Endothelial cell of umbilical vein (primary cell): ENCODE results near the gene GTF2H1. TPM values are rescaled to one million over a fixed set of nuclear protein-coding genes. Genes with fewer than 3 reads are reported as not detected.

Experiments
- BruUV-seq: library from RNA; stranded (reverse); fragments of 400-500 nt; replicated peaks from 2 replicates; lab custom pipeline; 2021; lab: Mats Ljungman, UMichigan
- CTCF ChIA-PET: fragments of 300-600, 350-600 bp; sonication (Branson Sonifier 250); formaldehyde crosslinking; loops from one replicate; lab custom pipeline; 2021; ENCODE audit warnings: antibody characterized with exemption, inconsistent platforms; lab: Charles Lee
- POLR2A ChIA-PET: fragments of 300-600, 350-600 bp; sonication (Branson Sonifier 250); formaldehyde crosslinking; loops from one replicate; lab custom pipeline; 2021; ENCODE audit warnings: antibody characterized with exemption, inconsistent platforms; lab: Charles Lee
- DNase-seq: peaks from one replicate; pipeline ENCODE4 v3.0.0-alpha.2; 2011; ENCODE audit warnings: low read depth, low spot score
- FAIRE-seq: peaks from 2 replicates; lab custom pipeline; 2011; peaks lifted over from hg19 to GRCh38; lab: Jason Lieb, UNC
- H2AFZ ChIP-seq: 2 replicates; pipeline ENCODE4 v1.6.0; 2012; ENCODE audit warnings: low read depth, low read length, control low read depth, inconsistent platforms
- H3K27ac ChIP-seq: 2 replicates; pipeline ENCODE4 v1.5.1; 2011; ENCODE audit warnings: low read depth, mild to moderate bottlenecking, control low read depth, low read length, moderate library complexity; ENCODE audit not compliant: insufficient read depth
- H3K27me3 ChIP-seq, 2 experiments: 2 replicates each; pipeline versions ENCODE4 v1.6.0 to v1.6.1; 2011; ENCODE audit warnings: low read length in 2 of 2, mixed read lengths in 1 of 2; ENCODE audit not compliant: control insufficient read depth in 2 of 2, insufficient read depth in 2 of 2
- H3K36me3 ChIP-seq, 2 experiments: 2 replicates in 1 of 2; 3 replicates in 1 of 2; pipeline ENCODE4 v1.5.1; 2011; ENCODE audit warnings: low read length in 2 of 2, mild to moderate bottlenecking in 1 of 2, moderate library complexity in 1 of 2; ENCODE audit not compliant: control insufficient read depth in 2 of 2, insufficient read depth in 2 of 2; ENCODE audit errors: extremely low read depth in 1 of 2
- H3K4me1 ChIP-seq: 3 replicates; pipeline ENCODE4 v1.5.1; 2011; ENCODE audit warnings: mild to moderate bottlenecking, low read length; ENCODE audit not compliant: control insufficient read depth, insufficient read depth; ENCODE audit errors: extremely low read depth
- H3K4me2 ChIP-seq: 2 replicates; pipeline ENCODE4 v1.6.1; 2011; ENCODE audit warnings: low read length, control low read depth, mixed read lengths; ENCODE audit not compliant: insufficient read depth
- H3K4me3 ChIP-seq, 3 experiments: fragments of 200-600 bp in 1 of 3; sonication (generic), shearing (Covaris generic) in 1 of 3; replicated peaks in 1 of 3; 2 replicates each; pipeline ENCODE4 v1.5.1; 2011 to 2016; ENCODE audit warnings: control low read depth in 3 of 3, low read length in 3 of 3, mild to moderate bottlenecking in 2 of 3, inconsistent platforms in 1 of 3, low read depth in 1 of 3, moderate library complexity in 1 of 3; ENCODE audit not compliant: insufficient read depth in 1 of 3
- H3K79me2 ChIP-seq: 2 replicates; pipeline ENCODE4 v1.6.0; 2012; ENCODE audit warnings: low read length, inconsistent platforms; ENCODE audit not compliant: control insufficient read depth, insufficient read depth
- H3K9ac ChIP-seq: replicated peaks from 2 replicates; pipeline ENCODE3; 2011; ENCODE audit warnings: low read length, control low read depth; ENCODE audit not compliant: insufficient read depth; ENCODE audit errors: extremely low read depth
- H3K9me1 ChIP-seq: replicated peaks from 3 replicates; pipeline ENCODE4 v1.6.0; 2011; ENCODE audit warnings: mild to moderate bottlenecking, low read length; ENCODE audit not compliant: control insufficient read depth, insufficient read depth; ENCODE audit errors: extremely low read depth
- H3K9me3 ChIP-seq: replicated peaks from 2 replicates; pipeline ENCODE4 v1.5.1; 2012; ENCODE audit warnings: low read length, inconsistent platforms; ENCODE audit not compliant: control insufficient read depth, insufficient read depth
- H4K20me1 ChIP-seq: replicated peaks from 2 replicates; pipeline ENCODE3; 2011; ENCODE audit warnings: mild to moderate bottlenecking, low read length; ENCODE audit not compliant: control insufficient read depth, insufficient read depth; ENCODE audit errors: extremely low read depth
- EZH2 ChIP-seq: IDR thresholded peaks from 2 replicates; pipeline ENCODE4 v1.6.1; 2012; ENCODE audit warnings: borderline replicate concordance, low read depth, mild to moderate bottlenecking, moderate library complexity, low read length, inconsistent platforms; ENCODE audit not compliant: severe bottlenecking
- FOS ChIP-seq: IDR thresholded peaks from 2 replicates; pipeline ENCODE4 v1.6.1; 2011; ENCODE audit warnings: mild to moderate bottlenecking, low read length, moderate library complexity, borderline replicate concordance; ENCODE audit not compliant: insufficient read depth
- GATA2 ChIP-seq: IDR thresholded peaks from 2 replicates; pipeline ENCODE4 v1.7.0; 2011; ENCODE audit warnings: low read depth, mild to moderate bottlenecking, moderate library complexity, mixed read lengths, low read length; ENCODE audit not compliant: insufficient read length, insufficient read depth
- JUN ChIP-seq: IDR thresholded peaks from 2 replicates; pipeline ENCODE4 v1.6.1; 2011; ENCODE audit warnings: borderline replicate concordance, low read depth; ENCODE audit not compliant: insufficient read length, insufficient read depth
- MYC ChIP-seq: IDR thresholded peaks from one replicate; pipeline ENCODE4 v1.6.1; 2011; ENCODE audit warnings: mild to moderate bottlenecking, low read depth, low read length
- POLR2A ChIP-seq: IDR thresholded peaks from 2 replicates; pipeline ENCODE4 v1.6.1; 2012; ENCODE audit warnings: low read depth, mild to moderate bottlenecking, control low read depth, low read length
- POLR2AphosphoS5 ChIP-seq: IDR thresholded peaks from 2 replicates; pipeline ENCODE4 v1.6.1; 2012; ENCODE audit warnings: low read depth, mild to moderate bottlenecking, control low read depth, low read length, moderate library complexity; ENCODE audit not compliant: insufficient read depth
- dilution Hi-C: fragments of 300-500 bp; cut with MboI; formaldehyde crosslinking; loops from one replicate; pipeline ENCODE4 v1.15.0; 2019; ENCODE audit warnings: low sequenced_read_pairs; ENCODE audit not compliant: extremely low pct_ligation_motif_present
- intact Hi-C: fragments of 100-400 bp; cut with micrococcal nuclease; formaldehyde crosslinking; loops from one replicate; pipeline ENCODE4 v1.10.0; 2022
- polyA plus RNA-seq, 4 experiments: library from polyadenylated mRNA; depleted of rRNA in 3 of 4; stranded (reverse) in 3 of 4; unstranded in 1 of 4; fragments of >200 nt; gene quantifications; 2 replicates each; pipeline versions ENCODE4 v1.2.1 to v1.2.3, GENCODE V29; 2011 to 2012; ENCODE audit warnings: missing spikeins in 1 of 4
- total RNA-seq: library from RNA; stranded (reverse); gene quantifications from 2 replicates; pipeline ENCODE4 v1.2.3, GENCODE V29; 2021
- TF ChIP-seq, protein P1 (sequence below), 2 donors: IDR thresholded peaks; 1 replicate in 1 of 2; 2 replicates in 1 of 2; pipeline ENCODE4 v1.5.1; 2011; ENCODE audit warnings: low read length in 2 of 2, mild to moderate bottlenecking in 2 of 2, moderate library complexity in 2 of 2, control low read depth in 1 of 2, inconsistent platforms in 1 of 2, low read depth in 1 of 2; ENCODE audit not compliant: insufficient read depth in 1 of 2; ENCODE audit errors: extremely low read depth in 1 of 2
- TF ChIP-seq, protein P2 (sequence below): IDR thresholded peaks from 2 replicates; pipeline ENCODE4 v1.6.1; 2011; ENCODE audit not compliant: insufficient read depth, insufficient read length

Gene GTF2H1
- total and polyA plus RNA-seq, 2 donors (not counting 3 experiments of a cell fraction or from before 2014, with no cell fraction given): 15.7 to 47.7 TPM

DNA sequence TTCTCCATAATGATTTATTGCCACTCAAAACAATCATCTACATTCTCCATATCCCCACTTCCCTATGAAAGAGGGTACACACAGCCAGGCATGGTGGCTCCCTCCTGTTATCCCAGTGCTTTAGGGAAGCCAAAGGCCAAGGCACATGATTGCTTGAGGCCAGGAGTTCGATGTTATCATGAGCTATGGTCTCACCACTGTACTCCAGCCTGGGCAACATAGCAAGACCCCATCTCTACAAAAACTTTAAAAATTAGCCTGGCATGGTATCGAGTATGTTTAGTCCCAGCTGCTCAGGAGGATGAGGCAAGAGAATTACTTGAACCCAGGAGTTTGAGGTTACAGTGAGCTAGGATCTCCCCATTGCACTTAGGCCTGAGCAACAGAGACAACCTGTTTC lies 6.5 kb upstream of the GTF2H1 start:
- intact Hi-C loops: no loop called here
- peaks cover 9% of the 10 kb centered on the region for H3K79me2 ChIP-seq

More for the DNA sequence above, 6.5 kb upstream of the GTF2H1 start:
- ChIA-PET CTCF (interaction anchor here (2.0 kb wide), 2 partner anchors 23 to 72 kb away, joined by 6 to 9 read pairs; no protein-coding TSS in a partner anchor), POLR2A (no interaction called here)
- DNase-seq (no peak), FAIRE-seq (no peak)
- no peak overlapping the region for H3K9ac ChIP-seq
- peaks cover 4% of the 10 kb centered on the region for H3K4me1 ChIP-seq
- no TSS peak for BruUV-seq
- no peak overlapping the region for H3K27ac ChIP-seq
- no peaks in the 10 kb centered on the region for H3K9me3 ChIP-seq
- H3K4me3 ChIP-seq: no peak overlapping the region
- no peak for TF ChIP-seq POLR2AphosphoS5
- no peak for TF ChIP-seq GATA2
- TF ChIP-seq FOS: no peak
- no peak for TF ChIP-seq MYC
- no peak for TF ChIP-seq EZH2
- TF ChIP-seq JUN: no peak
- TF ChIP-seq POLR2A: no peak
- TF ChIP-seq, protein P1, sequence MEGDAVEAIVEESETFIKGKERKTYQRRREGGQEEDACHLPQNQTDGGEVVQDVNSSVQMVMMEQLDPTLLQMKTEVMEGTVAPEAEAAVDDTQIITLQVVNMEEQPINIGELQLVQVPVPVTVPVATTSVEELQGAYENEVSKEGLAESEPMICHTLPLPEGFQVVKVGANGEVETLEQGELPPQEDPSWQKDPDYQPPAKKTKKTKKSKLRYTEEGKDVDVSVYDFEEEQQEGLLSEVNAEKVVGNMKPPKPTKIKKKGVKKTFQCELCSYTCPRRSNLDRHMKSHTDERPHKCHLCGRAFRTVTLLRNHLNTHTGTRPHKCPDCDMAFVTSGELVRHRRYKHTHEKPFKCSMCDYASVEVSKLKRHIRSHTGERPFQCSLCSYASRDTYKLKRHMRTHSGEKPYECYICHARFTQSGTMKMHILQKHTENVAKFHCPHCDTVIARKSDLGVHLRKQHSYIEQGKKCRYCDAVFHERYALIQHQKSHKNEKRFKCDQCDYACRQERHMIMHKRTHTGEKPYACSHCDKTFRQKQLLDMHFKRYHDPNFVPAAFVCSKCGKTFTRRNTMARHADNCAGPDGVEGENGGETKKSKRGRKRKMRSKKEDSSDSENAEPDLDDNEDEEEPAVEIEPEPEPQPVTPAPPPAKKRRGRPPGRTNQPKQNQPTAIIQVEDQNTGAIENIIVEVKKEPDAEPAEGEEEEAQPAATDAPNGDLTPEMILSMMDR (IDR thresholded peaks at IDR 0.05; ENCODE audit: extremely low read depth in 1 of 2, insufficient read depth in 1 of 2, low read depth in 1 of 2, low read length in 2 of 2): no peak
- TF ChIP-seq, protein P2, sequence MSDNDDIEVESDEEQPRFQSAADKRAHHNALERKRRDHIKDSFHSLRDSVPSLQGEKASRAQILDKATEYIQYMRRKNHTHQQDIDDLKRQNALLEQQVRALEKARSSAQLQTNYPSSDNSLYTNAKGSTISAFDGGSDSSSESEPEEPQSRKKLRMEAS: no peak
- no peaks in the 10 kb centered on the region for H3K27me3 ChIP-seq
- no peak overlapping the region for H2AFZ ChIP-seq
- no peaks in the 10 kb centered on the region for H4K20me1 ChIP-seq
- dilution Hi-C loops: no loop called here
- H3K36me3 ChIP-seq: peaks cover 0 to 2% of the 10 kb centered on the region in 2 experiments
- H3K9me1 ChIP-seq: no peaks in the 10 kb centered on the region
- H3K4me2 ChIP-seq: no peak overlapping the region
